Smooth muscle cell of the brain vasculature (primary cell): ENCODE results near the gene NTM.
A peak's percentile ranks its signal among the peaks of the same experiment; 100 is the strongest.
"Not testable (repeated sequence)": the region's sequence is repeated elsewhere in the genome, so short reads cannot be mapped to it uniquely, and the experiment has no call there.

Experiments used
- DNase-seq: peaks from one replicate; pipeline ENCODE4 v3.0.0-alpha.2; 2012; ENCODE audit warnings: low read depth, low spot score

The NTM gene

GRCh38 chr11:132069593-132069992 is 699.2 kb downstream of the NTM start:
- DNase-seq: not testable (repeated sequence)

GRCh38 chr11:132070907-132071306 is 700.5 kb downstream of the NTM start:
- not testable (repeated sequence) for DNase-seq

DNA sequence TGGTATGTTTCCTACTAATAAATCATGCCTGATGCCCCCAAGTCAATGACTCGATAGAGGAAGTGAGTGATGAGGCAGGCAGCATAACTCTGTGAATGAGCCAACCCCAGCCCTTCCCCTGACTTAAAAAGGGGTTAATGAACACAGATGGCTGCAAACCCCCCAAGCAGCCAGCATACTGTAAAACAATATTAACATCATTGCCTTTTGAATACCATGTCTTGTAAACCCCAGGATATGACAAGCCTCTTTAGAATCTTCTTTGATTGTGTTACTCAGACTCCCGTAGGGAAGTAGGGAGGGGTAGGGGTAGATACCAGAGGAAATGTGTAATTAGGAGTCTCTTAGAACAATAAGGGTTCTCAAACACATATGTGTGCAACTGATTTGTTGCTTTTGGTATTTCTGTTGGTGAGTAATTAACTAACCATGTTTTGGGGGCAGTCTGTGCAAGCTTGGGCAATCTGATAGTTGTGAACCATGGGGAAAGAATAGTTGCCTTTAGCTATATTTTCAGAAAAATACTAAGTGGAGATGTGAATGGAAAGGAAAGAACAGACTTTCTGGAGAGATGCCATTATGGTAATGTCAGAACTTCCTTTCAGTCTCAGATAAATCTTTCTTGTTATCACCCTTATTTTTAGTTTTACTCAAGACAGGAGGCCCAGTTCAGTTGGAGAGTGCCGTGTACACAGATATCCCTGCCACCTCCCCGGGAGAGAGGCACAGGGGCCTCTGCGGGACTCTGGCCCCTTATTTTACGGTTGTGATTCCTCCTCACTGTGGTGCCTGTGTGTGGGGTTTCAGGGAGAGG is 701.8 kb downstream of the NTM start:
- DNase-seq: peak; percentile 40

- DNase-seq: no peak
Measured at GRCh38 chr11:132072858-132073211, 702.4 kb downstream of the NTM start.

- no peak for DNase-seq
Measured at GRCh38 chr11:132073787-132074186, 703.4 kb downstream of the NTM start.

GRCh38 chr11:132075447-132075846 is 705.0 kb downstream of the NTM start:
- DNase-seq: no peak

- DNase-seq: no peak
Measured at GRCh38 chr11:132077416-132077815, 707.0 kb downstream of the NTM start.

- no peak for DNase-seq
Measured at GRCh38 chr11:132078264-132079076, 708.1 kb downstream of the NTM start.

- no peak for DNase-seq
Measured at GRCh38 chr11:132080127-132080526, 709.7 kb downstream of the NTM start.

DNA sequence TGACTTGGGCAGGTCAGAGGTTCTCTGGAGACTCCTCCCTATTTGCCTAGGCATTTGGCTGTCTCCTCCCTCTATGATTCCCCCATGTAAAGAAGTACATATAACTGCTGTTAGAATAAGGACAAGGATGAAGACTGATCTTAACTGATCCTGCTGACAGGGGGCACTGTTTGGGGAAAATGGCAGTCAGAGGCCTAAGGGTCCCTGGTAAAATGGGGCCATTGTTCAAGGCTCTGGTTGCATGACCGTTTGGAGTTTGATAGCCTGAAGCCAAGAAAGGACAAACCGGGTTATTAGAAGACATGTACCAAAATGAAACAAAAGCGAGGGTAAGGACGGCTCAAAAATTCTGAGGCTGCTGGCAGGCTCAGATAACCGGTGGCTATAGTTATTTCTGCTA is 712.2 kb downstream of the NTM start:
- DNase-seq: no peak

DNA sequence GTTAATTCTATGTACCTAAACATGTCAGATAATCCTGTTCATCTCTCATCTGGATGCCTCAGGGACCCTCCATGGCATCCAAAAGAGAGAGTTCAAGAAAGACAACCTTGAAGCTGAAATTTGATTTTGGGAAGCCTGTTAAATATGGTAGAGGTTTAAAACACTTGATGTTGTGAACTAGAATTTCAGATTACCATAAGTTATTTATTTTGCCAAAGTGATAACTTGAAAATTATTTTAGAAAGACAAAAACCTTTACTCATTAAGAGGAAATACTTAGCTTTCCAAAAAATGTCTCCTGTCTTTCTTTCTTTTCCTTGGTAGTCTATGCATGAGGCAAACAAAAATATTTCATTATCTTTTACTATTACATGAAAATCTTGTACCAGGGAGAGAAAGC is 714.0 kb downstream of the NTM start:
- no peak for DNase-seq

GRCh38 chr11:132087148-132087547 is 716.7 kb downstream of the NTM start:
- DNase-seq: no peak

GRCh38 chr11:132088551-132088950 is 718.1 kb downstream of the NTM start:
- DNase-seq: no peak

- DNase-seq: no peak
Measured at GRCh38 chr11:132093536-132094259, 723.3 kb downstream of the NTM start.

- no peak for DNase-seq
Measured at GRCh38 chr11:132094598-132094997, 724.2 kb downstream of the NTM start.

DNA sequence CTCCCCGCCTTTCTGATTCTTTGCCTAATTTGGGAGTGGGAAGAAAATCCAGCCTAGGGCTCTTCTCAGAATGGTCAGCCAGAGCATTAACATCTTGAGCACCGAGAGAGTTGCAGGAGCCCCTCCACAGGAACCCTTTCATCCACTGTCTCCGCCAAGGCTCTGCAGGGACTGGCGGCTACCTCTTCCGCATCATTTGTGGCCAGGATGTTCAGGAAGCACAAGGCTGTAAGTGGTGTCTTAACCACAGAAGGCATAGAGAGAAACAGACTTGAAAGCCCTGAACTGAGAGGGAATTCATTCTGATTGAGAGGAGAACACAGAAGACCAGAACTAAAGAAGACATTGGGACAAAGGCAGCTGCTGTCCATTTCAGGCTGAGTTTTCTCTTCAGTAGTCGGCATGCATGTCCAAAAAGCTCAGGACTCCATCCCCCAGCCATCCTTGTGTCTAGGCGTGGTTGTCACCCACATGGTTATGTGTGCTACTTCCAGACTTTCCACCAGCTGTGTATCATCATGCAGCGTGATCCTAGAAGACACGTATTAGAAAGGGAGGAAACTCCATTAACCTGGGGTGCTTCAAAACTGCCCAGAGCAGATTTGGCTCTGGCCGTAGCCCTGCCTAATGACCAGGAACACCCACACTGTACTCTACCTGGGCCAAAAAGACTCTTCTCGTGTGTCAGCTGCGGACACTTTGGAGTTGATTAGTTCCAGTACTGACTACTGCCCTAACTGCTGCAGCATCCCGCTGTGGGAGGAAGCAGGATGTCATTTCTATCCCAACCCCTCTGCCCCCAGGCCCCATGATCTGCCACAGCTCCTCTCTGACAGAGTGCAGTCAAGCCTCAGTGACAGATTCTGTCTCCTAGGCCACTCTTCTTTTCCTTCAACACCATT is 725.1 kb downstream of the NTM start:
- DNase-seq: no peak

- no peak for DNase-seq
Measured at GRCh38 chr11:132096132-132096825, 725.9 kb downstream of the NTM start.

DNA sequence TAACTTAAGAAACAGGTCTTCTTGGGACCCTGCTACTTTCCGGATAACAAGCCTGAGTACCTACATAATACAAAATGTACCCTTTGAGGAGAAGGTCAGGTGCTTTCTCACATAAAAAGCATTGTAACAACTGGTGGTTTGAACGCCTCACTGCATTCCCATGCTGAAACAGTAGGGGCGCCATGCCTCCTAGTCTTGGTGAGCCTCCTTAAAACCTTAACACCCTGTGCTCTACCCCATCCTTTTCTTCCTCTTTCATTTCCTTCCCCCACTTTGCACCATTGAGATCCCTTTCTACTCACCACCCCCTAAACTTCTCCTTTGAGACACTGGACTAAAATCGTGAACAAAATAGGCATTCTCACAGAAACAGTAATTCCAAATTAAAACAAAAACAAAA is 729.3 kb downstream of the NTM start:
- DNase-seq: no peak

- no peak for DNase-seq
Measured at GRCh38 chr11:132100583-132100982, 730.2 kb downstream of the NTM start.

- no peak for DNase-seq
Measured at GRCh38 chr11:132101881-132102280, 731.5 kb downstream of the NTM start.

GRCh38 chr11:132103021-132103420 is 732.6 kb downstream of the NTM start:
- no peak for DNase-seq
